Measurements from ENCODE around the gene SEMA3C. TPM values are rescaled to one million over a fixed set of nuclear protein-coding genes. Genes with fewer than 3 reads are reported as not detected.

The SEMA3C gene
- total and polyA plus RNA-seq, 2 experiments from 2014 or later: 15.5 to 53.5 TPM

DNA sequence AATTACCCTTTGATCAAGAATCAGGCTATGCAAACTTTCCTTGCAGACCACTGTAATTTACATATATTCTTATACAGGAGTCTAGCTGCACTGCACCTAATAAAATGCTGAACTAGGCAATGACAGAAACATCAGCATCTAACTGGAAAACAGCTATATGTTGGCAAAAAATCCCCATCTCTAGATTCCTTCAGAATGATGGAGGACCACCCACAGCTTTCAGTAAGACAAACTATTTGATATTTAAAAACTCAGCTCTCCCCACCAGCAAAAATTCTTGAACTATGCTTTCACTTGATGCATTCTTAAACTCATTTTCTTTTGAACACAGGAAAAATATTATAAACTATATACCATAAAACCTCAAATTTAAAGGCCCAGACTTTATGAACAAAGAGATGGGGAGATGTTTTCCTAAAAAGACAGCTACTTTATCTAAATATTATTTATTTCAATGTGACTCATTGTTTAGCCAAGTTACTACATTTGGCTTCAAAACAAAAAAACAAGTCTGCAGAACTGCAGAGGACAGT is 77.4 kb downstream of the SEMA3C start:
- Histone ChIP-seq H3K4me1 (ENCODE audit: low read depth) (peaks cover 4% of the 10 kb centered on the region), H3K9me3 (ENCODE audit: low read depth) (no peaks in the 10 kb centered on the region), H3K27me3 (no peaks in the 10 kb centered on the region), H3K4me3 (no peak overlapping the region), H3K36me3 (no peaks in the 10 kb centered on the region), H3K27ac (no peak overlapping the region)
- DNase-seq (ENCODE audit: low read depth in 1 of 2, low spot score in 1 of 2): no peak
- TF ChIP-seq, protein P1, sequence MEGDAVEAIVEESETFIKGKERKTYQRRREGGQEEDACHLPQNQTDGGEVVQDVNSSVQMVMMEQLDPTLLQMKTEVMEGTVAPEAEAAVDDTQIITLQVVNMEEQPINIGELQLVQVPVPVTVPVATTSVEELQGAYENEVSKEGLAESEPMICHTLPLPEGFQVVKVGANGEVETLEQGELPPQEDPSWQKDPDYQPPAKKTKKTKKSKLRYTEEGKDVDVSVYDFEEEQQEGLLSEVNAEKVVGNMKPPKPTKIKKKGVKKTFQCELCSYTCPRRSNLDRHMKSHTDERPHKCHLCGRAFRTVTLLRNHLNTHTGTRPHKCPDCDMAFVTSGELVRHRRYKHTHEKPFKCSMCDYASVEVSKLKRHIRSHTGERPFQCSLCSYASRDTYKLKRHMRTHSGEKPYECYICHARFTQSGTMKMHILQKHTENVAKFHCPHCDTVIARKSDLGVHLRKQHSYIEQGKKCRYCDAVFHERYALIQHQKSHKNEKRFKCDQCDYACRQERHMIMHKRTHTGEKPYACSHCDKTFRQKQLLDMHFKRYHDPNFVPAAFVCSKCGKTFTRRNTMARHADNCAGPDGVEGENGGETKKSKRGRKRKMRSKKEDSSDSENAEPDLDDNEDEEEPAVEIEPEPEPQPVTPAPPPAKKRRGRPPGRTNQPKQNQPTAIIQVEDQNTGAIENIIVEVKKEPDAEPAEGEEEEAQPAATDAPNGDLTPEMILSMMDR (IDR thresholded peaks at IDR 0.05; ENCODE audit: low read depth, low read length): no peak

- no peak overlapping the region for H3K27ac ChIP-seq
- no peaks in the 10 kb centered on the region for H3K27me3 ChIP-seq
- H3K4me1 ChIP-seq (ENCODE audit: low read depth): peaks cover 6% of the 10 kb centered on the region
- H3K36me3 ChIP-seq: no peaks in the 10 kb centered on the region
- DNase-seq (ENCODE audit: low read depth in 1 of 2, low spot score in 1 of 2): no peak
- TF ChIP-seq, protein P1 (IDR thresholded peaks at IDR 0.05; ENCODE audit: low read depth, low read length): no peak
- H3K9me3 ChIP-seq (ENCODE audit: low read depth): no peaks in the 10 kb centered on the region
- H3K4me3 ChIP-seq: no peak overlapping the region
Measured at GRCh38 chr7:80840681-80841080, 78.2 kb downstream of the SEMA3C start.

DNA sequence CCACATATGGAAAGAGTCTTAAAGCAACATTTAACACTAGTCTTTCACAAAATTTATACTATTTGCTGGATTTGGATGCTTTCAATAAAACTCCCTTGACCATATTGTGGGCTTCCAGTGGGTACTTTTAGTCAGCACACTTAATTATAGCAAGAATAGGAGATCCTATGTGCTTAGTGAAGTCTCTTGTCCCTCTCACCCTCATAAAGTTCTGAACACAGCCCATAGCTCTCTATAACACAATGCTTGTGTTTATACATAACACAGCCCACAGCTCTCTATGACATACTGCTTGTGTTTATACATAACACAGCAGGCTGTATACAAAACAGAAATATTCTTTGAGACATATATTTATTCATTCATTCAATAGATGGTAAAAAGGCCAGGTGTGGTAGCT is 79.0 kb downstream of the SEMA3C start:
- no peak for DNase-seq (ENCODE audit: low read depth in 1 of 2, low spot score in 1 of 2)
- TF ChIP-seq, protein P1 (IDR thresholded peaks at IDR 0.05; ENCODE audit: low read depth, low read length): no peak

DNA sequence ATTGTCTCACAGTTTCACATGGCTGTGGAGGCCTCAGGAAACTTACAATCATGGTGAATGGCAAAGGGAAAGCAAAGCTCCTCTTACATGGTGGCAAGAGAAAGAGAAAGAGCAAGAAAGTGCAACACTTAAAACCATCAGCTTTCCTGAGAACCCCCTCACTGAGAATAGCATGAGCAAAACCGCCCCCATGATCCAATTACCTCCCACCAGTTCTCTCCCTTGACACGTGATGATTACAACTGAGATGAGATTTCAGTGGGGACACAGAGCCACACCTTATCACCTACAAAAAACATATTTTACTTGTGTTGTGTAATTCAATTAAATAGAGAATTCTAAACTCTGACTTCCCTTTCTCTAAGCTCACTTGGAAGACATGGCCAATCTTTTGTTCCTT is 80.2 kb downstream of the SEMA3C start:
- Histone ChIP-seq H3K27me3 (no peaks in the 10 kb centered on the region), H3K4me1 (ENCODE audit: low read depth) (peaks cover 6% of the 10 kb centered on the region), H3K9me3 (ENCODE audit: low read depth) (no peaks in the 10 kb centered on the region), H3K4me3 (no peak overlapping the region), H3K36me3 (no peaks in the 10 kb centered on the region), H3K27ac (no peak overlapping the region)
- DNase-seq (ENCODE audit: low read depth in 1 of 2, low spot score in 1 of 2): no peak
- TF ChIP-seq, protein P1 (IDR thresholded peaks at IDR 0.05; ENCODE audit: low read depth, low read length): no peak

More for the DNA sequence above, 79.0 kb downstream of the SEMA3C start:
- Histone ChIP-seq H3K27me3 (no peaks in the 10 kb centered on the region), H3K36me3 (no peaks in the 10 kb centered on the region), H3K4me3 (no peak overlapping the region), H3K4me1 (ENCODE audit: low read depth) (peaks cover 6% of the 10 kb centered on the region), H3K9me3 (ENCODE audit: low read depth) (no peaks in the 10 kb centered on the region), H3K27ac (no peak overlapping the region)

- Histone ChIP-seq H3K4me3 (no peak overlapping the region), H3K9me3 (ENCODE audit: low read depth) (no peaks in the 10 kb centered on the region), H3K4me1 (ENCODE audit: low read depth) (peaks cover 5% of the 10 kb centered on the region), H3K36me3 (no peaks in the 10 kb centered on the region), H3K27me3 (no peaks in the 10 kb centered on the region), H3K27ac (no peak overlapping the region)
- DNase-seq (ENCODE audit: low read depth in 1 of 2, low spot score in 1 of 2): no peak
- TF ChIP-seq, protein P1 (IDR thresholded peaks at IDR 0.05; ENCODE audit: low read depth, low read length): no peak
Measured at GRCh38 chr7:80837345-80837744, 81.5 kb downstream of the SEMA3C start.
